Lung (tissue), 12 donors: ENCODE results near the gene TPM2. TPM values are rescaled to one million over a fixed set of nuclear protein-coding genes. Genes with fewer than 3 reads are reported as not detected.

Source experiments
- ATAC-seq: fragments of 200-7000 bp; cut with Tn5 transposase; one replicate; pipeline ENCODE4 v1.9.1; 2020; ENCODE audit warnings: moderate number of reproducible peaks; ENCODE audit not compliant: insufficient read depth, low FRiP score
- DNase-seq, 3 donors: peaks; one replicate each; pipeline ENCODE4 v3.0.0-alpha.2; 2013 to 2017
- H3K27ac ChIP-seq, 2 donors: one replicate each; pipeline ENCODE4 v1.5.1; 2013; ENCODE audit warnings: mild to moderate bottlenecking in 2 of 2, moderate library complexity in 2 of 2, control low read depth in 1 of 2, inconsistent platforms in 1 of 2, low read depth in 1 of 2, low read length in 1 of 2
- H3K27me3 ChIP-seq, 3 donors: one replicate each; pipeline ENCODE4 v1.5.1; 2013; ENCODE audit warnings: low read length in 2 of 3; ENCODE audit not compliant: control insufficient read depth in 3 of 3, insufficient read depth in 3 of 3
- H3K36me3 ChIP-seq, 4 donors: one replicate each; pipeline ENCODE4 v1.5.1; 2013; ENCODE audit warnings: low read length in 4 of 4, mild to moderate bottlenecking in 1 of 4, moderate library complexity in 1 of 4; ENCODE audit not compliant: control insufficient read depth in 4 of 4, insufficient read depth in 4 of 4
- H3K4me1 ChIP-seq, 5 donors: one replicate each; pipeline ENCODE4 v1.5.1; 2013; ENCODE audit warnings: low read length in 5 of 5, mild to moderate bottlenecking in 2 of 5, moderate library complexity in 1 of 5; ENCODE audit not compliant: control insufficient read depth in 5 of 5, insufficient read depth in 5 of 5
- H3K4me3 ChIP-seq: one replicate; pipeline ENCODE4 v1.5.1; 2013; ENCODE audit warnings: mild to moderate bottlenecking, control low read depth, moderate library complexity
- H3K9ac ChIP-seq, 2 donors: one replicate each; pipeline ENCODE4 v1.5.1; 2013; ENCODE audit warnings: low read length in 2 of 2, control low read depth in 1 of 2; ENCODE audit not compliant: insufficient read depth in 1 of 2
- H3K9me3 ChIP-seq, 4 donors: one replicate each; pipeline ENCODE4 v1.5.1; 2013; ENCODE audit warnings: low read length in 3 of 4, mild to moderate bottlenecking in 1 of 4, moderate library complexity in 1 of 4; ENCODE audit not compliant: control insufficient read depth in 4 of 4, insufficient read depth in 3 of 4
- CTCF ChIP-seq: IDR thresholded peaks from 2 replicates; pipeline ENCODE4 v1.5.1; 2012; ENCODE audit warnings: mild to moderate bottlenecking; ENCODE audit errors: control extremely low read depth, extremely low read depth
- WGBS, 2 donors: extraction: QIAGEN DNeasy Blood & Tissue Kit; methylation state at CpG; one replicate each; pipeline ENCODE4 v1.1.7; 2013; 5-methylcytosine and 5-hydroxymethylcytosine counted together
- polyA plus RNA-seq, 2 donors: library from polyadenylated mRNA; stranded (reverse); fragments of 200-250 nt; gene quantifications; one replicate each; pipeline ENCODE4 v1.2.1, GENCODE V29; 2013
- total RNA-seq, 2 donors: library from RNA; depleted of rRNA in 1 of 2; stranded (reverse); fragments of >200 nt in 1 of 2; gene quantifications; one replicate each; pipeline ENCODE4 v1.2.1, GENCODE V29; 2014 to 2021
- donor health status: control.
- donor health status: control.
- donor health status: Bipolar disorder and iron deficiency.
- donor health status: healthy.
- donor health status: DM: yes; HTN: yes; CAD: no.

Gene TPM2
- total and polyA plus RNA-seq, 4 donors, result 96.0 to 494 (median 209) TPM

GRCh38 chr9:35712762-35713400, 23.2 kb upstream of the TPM2 start:
- H3K27me3 ChIP-seq, result no peaks in the 10 kb centered on the region
- WGBS, 2 donors, result 95 to 97% methylated on average over 11 of the region's 11 CpGs
- H3K9ac ChIP-seq, result no peak overlapping the region
- DNase-seq (no peak), ATAC-seq (no peak)
- H3K27ac ChIP-seq, result no peak overlapping the region
- no peaks in the 10 kb centered on the region for H3K4me1 ChIP-seq
- H3K4me3 ChIP-seq, result no peak overlapping the region
- peaks cover 36 to 75% (median 67%) of the 10 kb centered on the region in 4 donors for H3K36me3 ChIP-seq
- no peaks in the 10 kb centered on the region for H3K9me3 ChIP-seq
- no peak for TF ChIP-seq CTCF

DNA sequence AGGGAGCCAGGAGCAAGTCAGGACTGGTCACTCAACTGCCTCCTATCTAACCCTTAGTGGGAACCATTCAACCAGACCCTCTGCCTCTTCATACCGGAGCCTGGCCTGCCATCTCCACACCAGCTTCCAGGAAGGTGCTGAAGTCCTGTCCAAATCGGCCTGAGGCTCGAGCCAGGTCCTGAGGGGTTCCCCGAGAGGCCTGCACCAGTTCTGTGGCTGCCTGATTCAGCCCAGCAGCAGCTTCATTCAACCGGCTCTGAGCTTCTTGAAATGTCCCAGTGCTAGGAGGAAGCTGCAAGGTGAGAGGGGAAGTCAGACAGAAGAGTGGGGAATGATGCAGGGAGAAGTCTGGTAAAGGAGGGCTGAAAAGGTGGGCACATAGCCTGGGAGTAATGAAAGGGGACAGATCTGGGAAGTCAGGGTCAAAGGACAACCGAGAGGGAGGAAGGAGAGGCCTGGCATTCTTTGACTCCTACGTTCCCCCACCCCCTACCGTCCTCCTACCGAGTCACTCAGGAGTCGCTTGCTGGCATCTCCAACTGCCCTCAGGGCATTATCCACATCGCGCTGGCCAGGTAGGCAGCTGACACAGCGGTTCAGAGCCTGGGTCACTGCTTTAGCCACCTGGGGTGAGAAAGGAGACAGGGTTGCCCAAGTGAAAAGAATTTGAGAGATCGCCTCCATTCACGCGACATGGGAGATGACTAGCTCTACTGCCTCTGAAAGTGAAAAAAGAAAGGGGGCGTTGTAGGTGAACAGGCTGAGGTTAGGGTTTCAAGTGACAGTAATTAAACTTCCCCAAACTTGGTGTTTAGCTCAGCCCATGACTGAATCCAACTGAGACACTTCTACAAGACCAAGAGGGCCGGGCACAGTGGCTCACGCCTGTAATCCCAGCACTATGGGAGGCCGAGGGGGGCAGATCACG, 22.0 kb upstream of the TPM2 start:
- H3K9me3 ChIP-seq, result no peaks in the 10 kb centered on the region
- H3K9ac ChIP-seq, result no peak overlapping the region
- H3K27ac ChIP-seq, result no peak overlapping the region
- H3K4me3 ChIP-seq, result no peak overlapping the region
- no peak for DNase-seq
- no peaks in the 10 kb centered on the region for H3K27me3 ChIP-seq
- TF ChIP-seq CTCF, result no peak
- 88 to 94% methylated on average over 21 of the region's 21 CpGs for WGBS, 2 donors
- H3K36me3 ChIP-seq, result peaks cover 39 to 75% (median 67%) of the 10 kb centered on the region in 4 donors
- no peaks in the 10 kb centered on the region for H3K4me1 ChIP-seq
- ATAC-seq, result no peak

- ATAC-seq, result no peak
- Histone ChIP-seq H3K4me1 (no peaks in the 10 kb centered on the region), H3K9me3 (no peaks in the 10 kb centered on the region), H3K27ac (no peak overlapping the region), H3K9ac (no peak overlapping the region), H3K36me3 (peaks cover 41 to 75% (median 69%) of the 10 kb centered on the region in 4 donors), H3K27me3 (no peaks in the 10 kb centered on the region), H3K4me3 (no peak overlapping the region)
- no peak for DNase-seq
- TF ChIP-seq CTCF, result no peak
- 85 to 91% methylated on average over 7 of the region's 7 CpGs for WGBS, 2 donors
Observed at GRCh38 chr9:35710818-35711500, 21.2 kb upstream of the TPM2 start.
